GM21723 (cell line): ENCODE data around the gene TNFRSF13B.
"Not testable (repeated sequence)": the region's sequence is repeated elsewhere in the genome, so short reads cannot be mapped to it uniquely, and the experiment has no call there.

Source experiments
- ATAC-seq: cut with Tn5 transposase; IDR thresholded peaks from one replicate; pipeline ENCODE4 v1.9.1; 2021; ENCODE audit warnings: mild to moderate bottlenecking, moderate library complexity; ENCODE audit not compliant: unreplicated experiment

TNFRSF13B gene

DNA sequence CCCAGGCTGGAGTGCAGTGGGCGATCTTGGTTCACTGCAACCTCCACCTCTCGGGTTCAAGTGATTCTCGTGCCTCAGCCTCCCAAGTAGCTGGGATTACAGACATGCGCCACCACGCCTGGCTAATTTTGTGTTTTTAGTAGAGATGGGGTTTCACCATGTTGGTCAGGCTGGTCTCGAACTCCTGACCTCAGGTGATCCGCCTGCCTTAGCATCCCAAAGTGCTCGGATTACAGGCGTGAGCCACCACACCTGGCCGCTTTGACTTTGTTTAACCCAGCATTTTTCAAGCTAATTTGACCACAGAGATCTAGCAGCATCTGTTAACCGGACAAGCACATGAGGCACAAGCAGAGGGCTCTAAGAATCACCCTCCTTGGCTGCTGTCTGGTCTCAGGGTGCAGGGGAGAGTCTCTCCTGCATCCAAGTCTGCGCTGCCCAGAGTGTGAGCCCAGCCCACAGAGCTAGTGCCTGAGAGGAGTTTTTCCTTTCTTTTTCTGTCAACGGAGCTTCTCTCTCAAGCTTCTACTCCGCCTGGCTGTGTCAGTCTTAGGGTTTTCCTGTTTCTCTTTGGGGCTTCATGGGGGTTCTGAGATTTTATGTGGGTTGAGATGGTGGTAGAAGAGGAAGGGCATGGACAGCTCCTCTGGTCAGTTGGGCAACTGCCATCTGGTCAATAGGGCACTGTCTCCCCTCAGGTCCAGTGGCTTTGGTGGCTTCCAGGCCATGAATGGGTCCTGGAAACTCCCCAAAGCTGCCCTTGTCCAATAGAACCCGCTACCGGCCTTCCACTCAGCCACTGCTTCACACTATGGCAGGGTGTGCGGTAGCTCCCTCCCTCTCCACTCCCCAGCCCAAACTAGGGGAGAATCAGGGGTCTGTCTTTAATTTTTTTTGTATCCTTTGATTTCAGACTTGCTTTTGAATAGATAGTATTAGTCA is 59.6 kb downstream of the TNFRSF13B start:
- ATAC-seq = no peak

DNA sequence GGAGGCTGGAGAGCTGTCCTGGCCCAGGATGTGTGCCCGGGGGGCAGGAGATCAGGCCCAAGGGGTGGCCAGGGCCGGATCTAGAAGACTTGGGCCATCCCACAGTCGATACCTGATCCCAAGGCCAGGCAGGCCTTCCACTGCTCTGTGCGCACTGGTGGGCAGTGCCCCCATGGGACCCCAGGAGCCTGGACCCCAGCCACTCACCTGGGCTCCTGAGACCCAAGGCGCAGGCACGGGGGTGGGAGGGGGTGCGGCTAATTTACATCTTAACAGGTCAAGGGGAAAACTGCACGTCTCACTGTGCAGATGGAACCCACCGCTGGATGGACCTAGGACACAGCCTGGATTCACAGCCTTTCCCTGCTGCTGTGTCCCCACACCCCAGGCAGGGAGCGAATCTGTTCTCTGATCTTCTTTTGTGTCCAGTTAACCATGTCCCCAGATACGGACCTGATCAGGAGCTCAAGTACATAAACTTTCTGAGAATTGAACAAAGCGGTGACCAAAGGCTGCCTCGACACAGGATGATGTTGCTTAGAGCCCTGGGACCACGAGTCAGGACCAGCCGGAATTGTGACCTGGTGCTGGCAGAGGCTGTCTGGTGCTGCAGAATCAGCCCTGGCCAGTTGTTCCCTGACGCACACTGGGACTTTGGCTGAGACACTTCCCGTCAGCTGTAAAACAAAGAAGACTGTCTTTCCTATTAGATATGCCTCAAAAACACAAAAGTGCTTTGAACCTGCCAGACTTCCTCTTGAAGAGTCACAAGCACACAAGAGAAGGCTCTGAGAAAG is 60.6 kb downstream of the TNFRSF13B start:
- no peak for ATAC-seq

DNA sequence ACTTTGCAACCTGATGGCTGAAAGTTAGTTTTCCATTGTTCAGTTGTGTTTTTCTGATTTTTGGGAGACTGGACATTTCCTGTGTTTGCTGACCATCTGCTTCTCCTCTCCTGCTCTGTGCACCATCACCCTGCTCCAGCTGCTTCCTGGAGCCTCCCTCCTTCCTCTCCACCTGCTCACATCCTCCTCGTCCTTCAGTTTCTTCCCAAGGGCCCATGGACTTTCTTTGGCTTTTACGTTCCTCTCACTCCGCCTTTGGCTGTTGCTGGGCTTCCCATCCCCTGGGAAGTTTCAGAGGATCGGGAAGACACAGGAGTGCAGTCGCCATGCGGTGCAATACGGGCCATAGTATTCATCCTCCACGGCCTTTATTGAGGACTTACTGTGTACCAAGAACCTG is 61.6 kb downstream of the TNFRSF13B start:
- ATAC-seq = no peak

DNA sequence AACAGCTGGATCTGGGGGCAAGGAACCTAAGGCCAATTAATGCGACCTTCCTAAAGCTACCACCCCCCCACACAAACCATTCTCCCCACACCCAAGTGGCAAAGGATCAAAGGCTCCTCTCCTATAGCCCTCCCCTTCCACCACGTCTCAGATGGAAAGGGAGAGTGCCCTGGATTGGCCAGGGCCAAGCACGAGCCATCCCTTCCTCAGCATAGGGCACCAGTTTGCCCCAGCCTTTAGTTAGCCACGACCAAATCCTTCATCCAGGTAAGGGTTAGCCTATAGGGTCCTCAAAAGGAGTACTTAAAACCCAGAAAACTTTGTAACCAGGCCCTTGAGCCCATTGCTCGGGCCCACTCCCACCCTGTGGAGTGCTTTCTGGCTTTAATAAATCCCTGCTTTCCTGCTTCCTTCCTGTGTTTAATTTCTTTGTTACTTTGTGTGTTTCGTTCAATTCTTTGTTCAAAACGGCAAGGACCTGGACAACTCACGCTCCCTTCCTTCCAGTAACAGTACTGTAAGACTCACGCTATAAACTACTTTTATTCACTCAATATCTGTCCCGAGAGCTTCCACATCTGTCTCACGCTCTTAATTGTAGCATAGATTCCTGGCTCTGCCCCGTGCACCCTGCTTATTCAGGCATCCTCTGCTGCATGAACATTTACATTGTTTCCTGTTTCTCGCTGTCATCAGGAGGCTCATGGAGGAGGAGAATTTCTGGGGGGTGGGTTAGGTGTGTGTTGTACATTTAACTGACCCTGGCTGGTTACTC is 62.3 kb downstream of the TNFRSF13B start:
- ATAC-seq = no peak

DNA sequence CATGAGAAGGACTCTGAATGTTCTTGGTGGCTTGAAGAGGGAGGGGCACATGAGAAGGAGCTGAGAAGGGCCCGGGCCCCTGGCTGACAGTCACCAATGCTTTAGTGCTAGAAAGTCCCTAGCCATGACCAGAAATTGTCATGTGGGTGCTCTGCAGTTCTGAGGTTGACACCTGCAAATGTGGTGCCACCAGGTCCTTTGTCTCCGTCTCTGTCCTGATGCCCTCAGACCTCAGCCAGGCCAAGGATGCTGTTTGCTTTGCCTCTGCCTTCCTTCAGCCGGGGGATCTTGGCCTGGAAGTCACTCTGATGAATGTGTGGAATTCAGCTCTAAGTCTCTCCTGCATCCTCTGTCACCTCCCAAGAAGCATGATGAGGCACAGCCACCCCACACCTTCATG is 63.6 kb downstream of the TNFRSF13B start:
- no peak for ATAC-seq

DNA sequence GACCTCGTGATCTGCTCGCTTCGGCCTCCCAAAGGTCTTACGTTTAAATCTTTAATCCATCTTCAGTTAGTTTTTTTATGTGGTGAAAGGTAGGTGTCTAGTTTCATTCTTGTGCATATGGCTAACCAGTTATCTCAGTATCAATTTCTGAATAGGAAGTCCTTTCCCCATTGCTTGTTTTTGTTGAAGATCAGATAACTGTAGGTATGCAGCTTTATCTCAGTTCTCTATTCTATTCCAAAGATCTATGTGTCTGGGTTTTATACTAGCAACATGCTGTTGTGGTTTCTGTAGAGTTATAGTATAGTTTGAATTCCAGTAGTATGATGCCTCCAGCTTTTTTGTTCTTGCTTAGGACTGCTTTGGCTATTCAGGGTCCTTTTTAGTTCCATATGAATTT is 65.2 kb downstream of the TNFRSF13B start:
- no peak for ATAC-seq

DNA sequence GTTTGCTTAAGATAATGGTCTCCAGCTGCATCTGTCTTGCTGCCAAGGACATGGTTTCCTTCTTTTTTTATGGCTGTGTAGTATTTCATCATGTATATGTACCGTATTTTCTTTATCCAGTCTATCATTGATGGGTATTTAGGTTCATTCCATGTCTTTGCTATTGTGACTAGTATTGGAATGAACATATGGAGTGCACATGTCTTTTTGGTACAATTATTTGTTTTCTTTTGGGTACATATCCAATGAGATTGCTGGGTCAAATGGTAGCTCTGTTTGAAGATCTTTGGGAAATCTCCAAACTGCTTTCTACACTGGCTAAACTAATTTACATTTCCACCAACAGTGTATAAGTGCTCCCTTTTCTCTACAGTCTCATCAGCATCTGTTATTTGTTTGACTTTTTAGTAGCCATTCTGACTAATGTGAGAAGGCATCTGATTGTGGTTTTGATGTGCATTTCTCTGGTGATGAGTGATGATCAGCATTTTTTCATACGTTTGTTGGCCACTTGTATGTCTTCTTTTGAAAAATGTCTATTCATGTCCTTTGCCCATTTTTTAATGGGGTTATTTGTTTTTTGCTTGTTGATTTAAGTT is 66.2 kb downstream of the TNFRSF13B start:
- no peak for ATAC-seq

- not testable (repeated sequence) for ATAC-seq
These were observed 68.8 kb downstream of the TNFRSF13B start for GRCh38 chr17:16903070-16903469.

- ATAC-seq = no peak
These were observed 71.5 kb downstream of the TNFRSF13B start for GRCh38 chr17:16900288-16900882.

GRCh38 chr17:16897211-16897896 is 74.6 kb downstream of the TNFRSF13B start:
- not testable (repeated sequence) for ATAC-seq

- ATAC-seq = not testable (repeated sequence)
These were observed 75.7 kb downstream of the TNFRSF13B start for GRCh38 chr17:16896235-16896634.

DNA sequence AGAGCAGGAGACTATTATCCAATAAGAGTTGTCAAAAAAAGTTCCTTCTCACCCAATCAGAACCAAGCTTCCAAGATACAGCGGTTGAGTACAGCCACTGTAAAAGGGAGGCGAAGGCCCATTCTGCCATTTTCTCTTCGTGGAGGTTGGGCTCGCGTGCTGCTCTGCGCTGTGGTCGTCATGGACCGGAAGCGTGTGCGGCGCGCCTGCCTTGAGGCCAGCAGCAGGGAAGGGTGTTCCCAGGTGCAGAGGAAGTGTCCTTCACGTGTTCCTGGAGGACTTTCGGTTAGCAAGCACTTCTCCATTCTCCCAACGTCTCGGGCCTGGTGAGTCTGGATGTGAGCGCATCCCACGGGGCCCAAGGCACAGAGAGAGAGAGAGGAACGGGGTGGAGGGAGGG is 78.4 kb downstream of the TNFRSF13B start:
- not testable (repeated sequence) for ATAC-seq

GRCh38 chr17:16892876-16893454 is 79.0 kb downstream of the TNFRSF13B start:
- not testable (repeated sequence) for ATAC-seq

GRCh38 chr17:16889088-16889465 is 82.8 kb downstream of the TNFRSF13B start:
- no peak for ATAC-seq
